Activated CD8-positive, alpha-beta memory T cell treated with anti-CD3 and anti-CD28 coated beads, Interleukin-2, amount 50 U/mL, for 48 hours (primary cell): ENCODE data around the gene MYL12A.
"Not testable (repeated sequence)": the region's sequence is repeated elsewhere in the genome, so short reads cannot be mapped to it uniquely, and the experiment has no call there.

Source experiments
- DNase-seq: peaks from one replicate; pipeline ENCODE4 v3.0.0-alpha.2; 2020

MYL12A gene

GRCh38 chr18:3247240-3248061 is at the start of gene MYL12A:
TSS of gene MYL12A (plus strand) at chr18:3247801. CDS start at chr18:3253248, 5,447 bp downstream.
- peak; percentile 97 for DNase-seq

- not testable (repeated sequence) for DNase-seq
These were observed 49.2 kb upstream of the MYL12A start for GRCh38 chr18:3198260-3198860.

GRCh38 chr18:3199942-3200645 is 47.5 kb upstream of the MYL12A start:
- DNase-seq: no peak

- DNase-seq: no peak
These were observed 42.4 kb upstream of the MYL12A start for GRCh38 chr18:3205239-3205638.

- DNase-seq: no peak
These were observed 40.0 kb upstream of the MYL12A start for GRCh38 chr18:3207565-3207964.

GRCh38 chr18:3209859-3210569 is 37.6 kb upstream of the MYL12A start:
- DNase-seq: no peak

- no peak for DNase-seq
These were observed 36.2 kb upstream of the MYL12A start for GRCh38 chr18:3211236-3211992.

GRCh38 chr18:3212657-3213056 is 34.9 kb upstream of the MYL12A start:
- DNase-seq: no peak

GRCh38 chr18:3213300-3214059 is 34.1 kb upstream of the MYL12A start:
- DNase-seq: no peak

GRCh38 chr18:3214855-3215637 is 32.6 kb upstream of the MYL12A start:
- no peak for DNase-seq

GRCh38 chr18:3216987-3217386 is 30.6 kb upstream of the MYL12A start:
- no peak for DNase-seq

- DNase-seq: no peak
These were observed 29.5 kb upstream of the MYL12A start for GRCh38 chr18:3217948-3218647.

GRCh38 chr18:3218819-3219218 is 28.8 kb upstream of the MYL12A start:
- DNase-seq: no peak

- no peak for DNase-seq
These were observed 28.4 kb upstream of the MYL12A start for GRCh38 chr18:3219241-3219630.

GRCh38 chr18:3219631-3220335 is 27.8 kb upstream of the MYL12A start, which contains the start of gene MYOM1:
TSS of gene MYOM1 (minus strand) at chr18:3219968. CDS start at chr18:3215223, 4,745 bp downstream.
- DNase-seq: no peak

- not testable (repeated sequence) for DNase-seq
These were observed 26.7 kb upstream of the MYL12A start for GRCh38 chr18:3220868-3221267.

- no peak for DNase-seq
These were observed 26.1 kb upstream of the MYL12A start for GRCh38 chr18:3221496-3221895.

GRCh38 chr18:3223356-3223755 is 24.2 kb upstream of the MYL12A start:
- no peak for DNase-seq

- DNase-seq: no peak
These were observed 23.4 kb upstream of the MYL12A start for GRCh38 chr18:3224223-3224622.
